Measurements from ENCODE around the gene ARPP19. TPM values are rescaled to one million over a fixed set of nuclear protein-coding genes. Genes with fewer than 3 reads are reported as not detected.

The ARPP19 gene
- total RNA-seq, 2 experiments from 2014 or later = 48.0 to 101 TPM

DNA sequence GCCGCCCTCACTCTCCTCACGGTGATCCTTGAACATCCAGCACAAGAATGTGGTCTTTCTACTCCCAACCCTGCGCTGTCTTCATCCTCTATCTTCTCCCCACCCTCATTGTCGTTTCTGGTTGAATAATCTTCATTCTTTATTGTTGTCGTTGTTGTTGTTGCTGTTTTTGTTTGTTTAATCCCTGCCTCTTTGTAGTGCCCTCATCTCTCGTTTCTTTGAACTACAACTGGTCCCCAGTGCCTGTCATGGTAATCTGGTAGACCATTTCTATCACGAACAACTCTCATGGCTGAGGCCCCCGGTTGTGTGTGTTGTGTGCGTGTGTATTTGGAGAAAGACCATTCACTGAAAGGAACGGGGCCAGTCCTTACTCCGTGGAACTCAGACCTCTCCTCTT lies 38.9 kb downstream of the ARPP19 start:
- H3K4me2 ChIP-seq (ENCODE audit: low read length) = peak overlapping the region; percentile 97
- peak overlapping the region; percentile 95 for H3K4me3 ChIP-seq (ENCODE audit: low read depth, low read length, poor library complexity, severe bottlenecking)
- TSS peak; percentile 75 for BruUV-seq (replicated peaks)
- H4K20me1 ChIP-seq (ENCODE audit: insufficient read depth, low read length) = peaks cover 14% of the 10 kb centered on the region; the same call in 1 of the 2 replicates
- H3K36me3 ChIP-seq (ENCODE audit: insufficient read depth, low read length) = no peaks in the 10 kb centered on the region
- no peaks in the 10 kb centered on the region for H3K9me3 ChIP-seq (ENCODE audit: low read length)
- H3K79me2 ChIP-seq (ENCODE audit: insufficient read depth, low read depth, low read length) = peaks cover 32% of the 10 kb centered on the region
- no peaks in the 10 kb centered on the region for H3K9me2 ChIP-seq (ENCODE audit: insufficient read depth, low read length)
- peak overlapping the region; percentile 100; the same call in 1 of the 2 replicates for H2AFZ ChIP-seq (ENCODE audit: low read length)
- intact Hi-C loops (cut with micrococcal nuclease; ENCODE audit: unreplicated experiment) = loop anchor here (2.0 to 10.0 kb wide), 4 partner anchors 123 to 273 kb away; no protein-coding TSS in a partner anchor
- CTCF ChIA-PET (ENCODE audit: unreplicated experiment) = no interaction called here
- TF ChIP-seq EZH2phosphoT487 (IDR thresholded peaks at IDR 0.05; ENCODE audit: borderline replicate concordance, low read depth, low read length) = no peak
- TF ChIP-seq, protein P1, sequence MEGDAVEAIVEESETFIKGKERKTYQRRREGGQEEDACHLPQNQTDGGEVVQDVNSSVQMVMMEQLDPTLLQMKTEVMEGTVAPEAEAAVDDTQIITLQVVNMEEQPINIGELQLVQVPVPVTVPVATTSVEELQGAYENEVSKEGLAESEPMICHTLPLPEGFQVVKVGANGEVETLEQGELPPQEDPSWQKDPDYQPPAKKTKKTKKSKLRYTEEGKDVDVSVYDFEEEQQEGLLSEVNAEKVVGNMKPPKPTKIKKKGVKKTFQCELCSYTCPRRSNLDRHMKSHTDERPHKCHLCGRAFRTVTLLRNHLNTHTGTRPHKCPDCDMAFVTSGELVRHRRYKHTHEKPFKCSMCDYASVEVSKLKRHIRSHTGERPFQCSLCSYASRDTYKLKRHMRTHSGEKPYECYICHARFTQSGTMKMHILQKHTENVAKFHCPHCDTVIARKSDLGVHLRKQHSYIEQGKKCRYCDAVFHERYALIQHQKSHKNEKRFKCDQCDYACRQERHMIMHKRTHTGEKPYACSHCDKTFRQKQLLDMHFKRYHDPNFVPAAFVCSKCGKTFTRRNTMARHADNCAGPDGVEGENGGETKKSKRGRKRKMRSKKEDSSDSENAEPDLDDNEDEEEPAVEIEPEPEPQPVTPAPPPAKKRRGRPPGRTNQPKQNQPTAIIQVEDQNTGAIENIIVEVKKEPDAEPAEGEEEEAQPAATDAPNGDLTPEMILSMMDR (conservative IDR thresholded peaks at IDR 0.05; ENCODE audit: low read length) = no peak
- DNase-seq (ENCODE audit: low spot score) = no peak
- peaks cover 22% of the 10 kb centered on the region for H3K4me1 ChIP-seq (ENCODE audit: insufficient read depth, low read length, poor library complexity, severe bottlenecking)
- POLR2A ChIA-PET = interaction anchor here (0.6 kb wide), 1 partner anchor 65 kb away, joined by 4 read pairs; no protein-coding TSS in a partner anchor
- no peak overlapping the region for H3K27ac ChIP-seq (ENCODE audit: low read depth, low read length, poor library complexity, severe bottlenecking)

DNA sequence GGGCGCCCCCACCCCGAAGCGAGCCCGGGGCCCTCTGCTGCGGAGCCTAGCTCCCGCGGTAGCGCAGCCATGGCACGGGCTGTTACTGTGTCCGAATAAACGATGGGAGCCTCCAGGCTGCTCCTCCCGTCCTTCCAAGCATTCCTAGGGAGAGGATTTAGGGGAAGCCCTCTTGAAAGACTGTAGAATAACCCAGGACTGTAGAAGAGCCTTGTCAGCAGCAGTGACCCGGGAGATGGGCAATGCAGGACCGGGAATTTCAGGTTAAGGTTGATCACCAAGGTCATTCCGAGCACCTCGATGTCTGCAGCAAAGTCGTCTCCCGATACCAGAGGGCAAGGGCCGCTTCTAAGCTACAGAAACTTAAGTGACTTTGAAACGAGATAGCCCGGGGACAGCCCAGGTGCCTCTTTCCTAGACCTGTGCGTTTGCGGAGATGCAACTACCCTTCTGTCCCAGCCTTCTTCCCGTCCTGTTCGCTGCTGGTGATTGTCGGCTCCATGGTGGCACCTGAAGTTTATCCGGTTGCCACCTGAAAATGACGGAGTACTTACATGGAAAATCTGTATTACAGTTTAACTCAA lies 39.4 kb downstream of the ARPP19 start:
- peak overlapping the region; percentile 95 for H3K4me3 ChIP-seq (ENCODE audit: low read depth, low read length, poor library complexity, severe bottlenecking)
- CTCF ChIA-PET (ENCODE audit: unreplicated experiment) = interaction anchor here (1.1 kb wide), 1 partner anchor 22 kb away, joined by 3 read pairs; no protein-coding TSS in a partner anchor
- H3K4me2 ChIP-seq (ENCODE audit: low read length) = peak overlapping the region; percentile 97
- H4K20me1 ChIP-seq (ENCODE audit: insufficient read depth, low read length) = peaks cover 14% of the 10 kb centered on the region; the same call in 1 of the 2 replicates
- peaks cover 22% of the 10 kb centered on the region for H3K4me1 ChIP-seq (ENCODE audit: insufficient read depth, low read length, poor library complexity, severe bottlenecking)
- H3K27ac ChIP-seq (ENCODE audit: low read depth, low read length, poor library complexity, severe bottlenecking) = peak overlapping the region; percentile 76
- peak overlapping the region; percentile 100 for H2AFZ ChIP-seq (ENCODE audit: low read length)
- no peaks in the 10 kb centered on the region for H3K9me3 ChIP-seq (ENCODE audit: low read length)
- no peaks in the 10 kb centered on the region for H3K9me2 ChIP-seq (ENCODE audit: insufficient read depth, low read length)
- no peaks in the 10 kb centered on the region for H3K36me3 ChIP-seq (ENCODE audit: insufficient read depth, low read length)
- no TSS peak for BruUV-seq (replicated peaks)
- H3K79me2 ChIP-seq (ENCODE audit: insufficient read depth, low read depth, low read length) = peaks cover 37% of the 10 kb centered on the region
- no peak for TF ChIP-seq EZH2phosphoT487 (IDR thresholded peaks at IDR 0.05; ENCODE audit: borderline replicate concordance, low read depth, low read length)
- TF ChIP-seq, protein P1 (conservative IDR thresholded peaks at IDR 0.05; ENCODE audit: low read length) = no peak; the same call in 1 of the 2 replicates
- peak; percentile 59 for DNase-seq (ENCODE audit: low spot score)
- intact Hi-C loops (cut with micrococcal nuclease; ENCODE audit: unreplicated experiment) = loop anchor here (2.0 to 10.0 kb wide), 4 partner anchors 122 to 273 kb away; no protein-coding TSS in a partner anchor
- POLR2A ChIA-PET = interaction anchor here (0.6 to 3.3 kb wide), 2 partner anchors 22 to 64 kb away, joined by 4 to 18 read pairs; no protein-coding TSS in a partner anchor
